SK-N-MC (cell line): ENCODE measurements around the gene GTF2I.
"Not testable (repeated sequence)": the region's sequence is repeated elsewhere in the genome, so short reads cannot be mapped to it uniquely, and the experiment has no call there.

ENCODE experiments used
- DNase-seq: peaks from one replicate; pipeline ENCODE4 v3.0.0-alpha.2; 2011; ENCODE audit warnings: low read depth, low spot score
- H3K27ac ChIP-seq: fragments of 200-600 bp; sonication (generic); 2 replicates; pipeline ENCODE4 v1.5.1; 2016; ENCODE audit warnings: mixed run types
- H3K36me3 ChIP-seq: fragments of 200-600 bp; sonication (generic); 2 replicates; pipeline ENCODE4 v1.6.1; 2017; ENCODE audit warnings: antibody characterized with exemption, low read length, mixed read lengths; ENCODE audit not compliant: insufficient read depth
- H3K4me3 ChIP-seq: fragments of 200-600 bp; sonication (generic); 2 replicates; pipeline ENCODE4 v1.5.1; 2016
- H3K9ac ChIP-seq: fragments of 200-600 bp; sonication (generic); 2 replicates; pipeline ENCODE4 v1.8.0; 2017; ENCODE audit warnings: mixed run types, mixed read lengths; ENCODE audit not compliant: insufficient read length
- H3K9me3 ChIP-seq: fragments of 200-600 bp; sonication (generic); 2 replicates; pipeline ENCODE4 v1.6.1; 2017; ENCODE audit warnings: low read depth, mild to moderate bottlenecking, antibody characterized with exemption, low read length, moderate library complexity, mixed read lengths
- EZH2 ChIP-seq: fragments of 200-600 bp; sonication (generic); IDR thresholded peaks from one replicate; pipeline ENCODE4 v1.6.1; 2017; ENCODE audit warnings: antibody characterized with exemption
- FOXP2 ChIP-seq: optimal IDR thresholded peaks from 2 replicates; pipeline ENCODE3; 2011; ENCODE audit warnings: mild to moderate bottlenecking, moderate library complexity; ENCODE audit not compliant: insufficient read depth; ENCODE audit errors: extremely low read length, control extremely low read depth
- POLR2AphosphoS5 ChIP-seq: IDR thresholded peaks from 2 replicates; pipeline ENCODE4 v1.6.1; 2012; ENCODE audit warnings: mild to moderate bottlenecking, low read depth, low read length, borderline replicate concordance

The GTF2I gene

GRCh38 chr7:74625446-74625845, 32.1 kb upstream of the GTF2I start:
- TF ChIP-seq POLR2AphosphoS5 (no peak), FOXP2 (no peak), EZH2 (no peak)
- H3K9me3 ChIP-seq: no peaks in the 10 kb centered on the region
- peak; percentile 40 for DNase-seq
- H3K27ac ChIP-seq: 0 out of 2 replicates have a peak overlapping the region, but pooled peaks have one; percentile 21
- H3K36me3 ChIP-seq: no peaks in the 10 kb centered on the region
- no peak overlapping the region for H3K9ac ChIP-seq
- no peak overlapping the region for H3K4me3 ChIP-seq

GRCh38 chr7:74627661-74628411, 29.7 kb upstream of the GTF2I start:
- DNase-seq: peak; percentile 34
- Histone ChIP-seq H3K9me3 (no peaks in the 10 kb centered on the region), H3K27ac (peak overlapping the region; percentile 70), H3K9ac (peak overlapping the region; percentile 49), H3K4me3 (peak overlapping the region; percentile 14), H3K36me3 (no peaks in the 10 kb centered on the region)
- TF ChIP-seq FOXP2: no peak
- peak; percentile 30; the same call in 1 of the 2 replicates for TF ChIP-seq POLR2AphosphoS5

- no peak overlapping the region for H3K9ac ChIP-seq
- no peak overlapping the region for H3K27ac ChIP-seq
- no peaks in the 10 kb centered on the region for H3K36me3 ChIP-seq
- no peak for DNase-seq
- no peak for TF ChIP-seq EZH2
- TF ChIP-seq FOXP2: no peak
- TF ChIP-seq POLR2AphosphoS5: no peak
- no peaks in the 10 kb centered on the region for H3K9me3 ChIP-seq
- H3K4me3 ChIP-seq: no peak overlapping the region
These were observed 25.0 kb upstream of the GTF2I start for GRCh38 chr7:74632505-74632904.

GRCh38 chr7:74633451-74633921, 24.0 kb upstream of the GTF2I start:
- no peak overlapping the region for H3K9ac ChIP-seq
- no peak overlapping the region for H3K27ac ChIP-seq
- no peaks in the 10 kb centered on the region for H3K36me3 ChIP-seq
- H3K9me3 ChIP-seq: no peaks in the 10 kb centered on the region
- no peak overlapping the region for H3K4me3 ChIP-seq
- no peak for DNase-seq
- TF ChIP-seq EZH2 (no peak), FOXP2 (no peak), POLR2AphosphoS5 (no peak)

- Histone ChIP-seq H3K9me3 (no peaks in the 10 kb centered on the region), H3K4me3 (no peak overlapping the region), H3K9ac (no peak overlapping the region), H3K36me3 (no peaks in the 10 kb centered on the region), H3K27ac (no peak overlapping the region)
- no peak for DNase-seq
- TF ChIP-seq EZH2 (no peak), POLR2AphosphoS5 (no peak), FOXP2 (no peak)
These were observed 19.8 kb upstream of the GTF2I start for GRCh38 chr7:74637745-74638144.

GRCh38 chr7:74650055-74650454, 7.5 kb upstream of the GTF2I start:
- not testable (repeated sequence) for H3K36me3 ChIP-seq, H3K9me3 ChIP-seq, H3K4me3 ChIP-seq, DNase-seq, H3K9ac ChIP-seq, H3K27ac ChIP-seq

- not testable (repeated sequence) for DNase-seq, H3K9ac ChIP-seq, H3K4me3 ChIP-seq, H3K36me3 ChIP-seq, H3K9me3 ChIP-seq, H3K27ac ChIP-seq
These were observed 6.9 kb upstream of the GTF2I start for GRCh38 chr7:74650493-74651132.

GRCh38 chr7:74651133-74651504, 6.4 kb upstream of the GTF2I start:
- H3K9me3 ChIP-seq, H3K4me3 ChIP-seq, DNase-seq, H3K9ac ChIP-seq, H3K27ac ChIP-seq, H3K36me3 ChIP-seq: not testable (repeated sequence)

GRCh38 chr7:74653686-74654181, 3.8 kb upstream of the GTF2I start:
- Histone ChIP-seq H3K4me3 (no peak overlapping the region), H3K9me3 (no peaks in the 10 kb centered on the region), H3K27ac (no peak overlapping the region), H3K36me3 (peaks cover 2% of the 10 kb centered on the region), H3K9ac (no peak overlapping the region)
- TF ChIP-seq POLR2AphosphoS5: no peak
- no peak for TF ChIP-seq FOXP2
- TF ChIP-seq EZH2: no peak
- DNase-seq: no peak
